ENCODE results near the gene CRYBG3.

CRYBG3 gene

DNA sequence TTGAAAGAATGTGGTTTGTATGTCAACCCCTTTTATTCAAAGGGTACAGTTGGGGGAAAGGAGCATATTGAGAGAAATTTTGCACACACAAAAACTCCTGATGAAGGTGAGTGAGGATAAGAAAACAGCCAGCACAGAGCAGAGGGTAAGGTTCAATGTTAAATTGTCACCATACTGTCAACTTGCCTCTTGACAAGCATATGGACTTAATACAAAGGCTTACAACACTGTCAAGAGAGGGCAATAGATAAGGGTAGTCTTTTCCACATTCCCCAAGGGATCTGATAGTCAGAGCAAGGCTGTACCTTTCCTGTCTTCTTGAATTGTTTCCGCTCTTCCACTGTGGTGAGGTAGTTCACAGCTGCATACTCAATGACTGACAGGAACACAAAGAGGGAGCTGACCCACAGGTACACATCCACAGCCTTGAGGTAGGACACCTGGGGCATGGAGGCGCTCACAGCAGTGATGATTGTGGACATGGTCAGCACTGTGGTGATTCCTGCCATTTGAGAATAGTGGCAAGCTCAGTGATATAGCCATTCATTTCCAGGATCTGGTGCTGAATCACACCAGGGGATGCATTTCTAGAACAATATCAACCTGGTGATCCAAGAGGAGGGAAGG lies 170.8 kb downstream of the CRYBG3 start:
- TF ChIP-seq SIN3A (IDR thresholded peaks at IDR 0.05; ENCODE audit: borderline replicate concordance, insufficient read depth, low read length) (no peak), TAF1 (IDR thresholded peaks at IDR 0.05; ENCODE audit: borderline replicate concordance, insufficient read depth, low read length) (no peak), FOXP2 (optimal IDR thresholded peaks at IDR 0.05; ENCODE audit: borderline replicate concordance, extremely low read depth, extremely low read length, insufficient read depth) (no peak), POLR2AphosphoS5 (IDR thresholded peaks at IDR 0.05; ENCODE audit: low read depth, low read length) (no peak), REST (IDR thresholded peaks at IDR 0.05; ENCODE audit: insufficient read depth in 1 of 2, low read depth in 2 of 2, low read length in 2 of 2) (no peak)

GRCh38 chr3:97993526-97993925 lies 171.7 kb downstream of the CRYBG3 start:
- no peak for TF ChIP-seq FOXP2 (optimal IDR thresholded peaks at IDR 0.05; ENCODE audit: borderline replicate concordance, extremely low read depth, extremely low read length, insufficient read depth)
- no peak for TF ChIP-seq POLR2AphosphoS5 (IDR thresholded peaks at IDR 0.05; ENCODE audit: low read depth, low read length)
- no peak for TF ChIP-seq REST (IDR thresholded peaks at IDR 0.05; ENCODE audit: insufficient read depth in 1 of 2, low read depth in 2 of 2, low read length in 2 of 2)

- TF ChIP-seq REST (IDR thresholded peaks at IDR 0.05; ENCODE audit: insufficient read depth in 1 of 2, low read depth in 2 of 2, low read length in 2 of 2) (no peak), FOXP2 (optimal IDR thresholded peaks at IDR 0.05; ENCODE audit: borderline replicate concordance, extremely low read depth, extremely low read length, insufficient read depth) (no peak), SIN3A (IDR thresholded peaks at IDR 0.05; ENCODE audit: borderline replicate concordance, insufficient read depth, low read length) (no peak), POLR2AphosphoS5 (IDR thresholded peaks at IDR 0.05; ENCODE audit: low read depth, low read length) (no peak), TAF1 (IDR thresholded peaks at IDR 0.05; ENCODE audit: borderline replicate concordance, insufficient read depth, low read length) (no peak)
Observed at GRCh38 chr3:97994328-97994945, 172.6 kb downstream of the CRYBG3 start.
